ENCODE measurements around the gene MAB21L4.

Gene MAB21L4

DNA sequence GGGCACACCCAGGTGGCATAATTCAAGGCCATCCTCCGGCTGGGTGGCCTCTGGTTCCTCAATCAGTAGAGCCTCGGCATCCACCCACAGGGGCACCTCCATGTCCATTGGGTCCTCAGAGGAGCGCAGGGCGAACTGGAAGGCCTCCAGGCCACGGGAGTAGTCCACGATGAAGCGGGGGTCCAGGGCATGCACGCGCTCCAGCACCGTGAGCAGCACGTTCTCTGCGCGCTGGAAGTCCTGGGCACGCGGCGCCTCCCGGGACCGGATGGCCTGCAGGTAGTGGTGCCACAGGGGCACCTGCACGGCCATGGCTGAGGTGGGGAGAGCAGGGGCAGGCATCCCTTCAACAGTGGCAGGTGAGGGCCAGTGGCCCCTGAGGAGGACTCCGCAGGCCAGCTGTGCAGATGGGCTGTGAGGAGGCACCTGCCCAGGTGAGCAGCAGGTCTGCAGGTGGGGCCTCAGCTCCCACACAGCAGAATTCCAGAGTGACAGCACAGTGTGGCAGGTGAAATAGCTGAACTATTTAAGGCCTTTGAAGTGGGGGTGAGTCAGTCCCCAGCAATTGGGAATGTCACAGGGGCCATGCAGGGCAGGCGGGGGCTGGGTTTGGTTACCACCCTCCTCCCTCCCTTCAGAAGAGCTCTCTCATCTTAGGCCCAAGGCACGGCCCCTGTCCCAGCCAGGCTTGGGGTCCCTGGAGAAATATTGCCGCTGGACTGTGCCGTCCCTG lies at the start of gene MAB21L4:
Gene MAB21L4, minus strand, starts transcription at position 501 of the 733 bp plus-strand sequence. Its CDS starts 159 bp downstream, at position 342.
- DNase-seq (ENCODE audit: low spot score), result no peak

DNA sequence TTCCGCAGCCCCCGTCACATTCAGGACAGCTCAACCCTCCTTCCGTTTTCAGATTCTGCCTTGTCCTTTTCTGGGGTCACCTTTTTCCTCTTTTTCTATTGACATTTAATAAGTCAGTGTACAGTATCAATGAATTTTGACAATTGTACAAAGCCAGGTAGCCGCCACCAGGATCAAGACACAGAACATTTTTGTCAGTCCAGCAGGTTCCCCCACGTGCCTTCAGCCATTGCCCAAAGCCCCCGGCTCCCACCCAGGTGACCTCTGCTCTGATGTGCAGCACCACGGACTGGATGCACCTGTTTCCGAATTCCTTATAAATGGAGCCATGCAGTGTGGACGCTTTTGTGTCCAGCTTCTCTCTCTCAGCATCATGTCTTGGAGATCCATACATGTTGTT lies 40.1 kb upstream of the MAB21L4 start:
- no peak for DNase-seq (ENCODE audit: low spot score)

DNA sequence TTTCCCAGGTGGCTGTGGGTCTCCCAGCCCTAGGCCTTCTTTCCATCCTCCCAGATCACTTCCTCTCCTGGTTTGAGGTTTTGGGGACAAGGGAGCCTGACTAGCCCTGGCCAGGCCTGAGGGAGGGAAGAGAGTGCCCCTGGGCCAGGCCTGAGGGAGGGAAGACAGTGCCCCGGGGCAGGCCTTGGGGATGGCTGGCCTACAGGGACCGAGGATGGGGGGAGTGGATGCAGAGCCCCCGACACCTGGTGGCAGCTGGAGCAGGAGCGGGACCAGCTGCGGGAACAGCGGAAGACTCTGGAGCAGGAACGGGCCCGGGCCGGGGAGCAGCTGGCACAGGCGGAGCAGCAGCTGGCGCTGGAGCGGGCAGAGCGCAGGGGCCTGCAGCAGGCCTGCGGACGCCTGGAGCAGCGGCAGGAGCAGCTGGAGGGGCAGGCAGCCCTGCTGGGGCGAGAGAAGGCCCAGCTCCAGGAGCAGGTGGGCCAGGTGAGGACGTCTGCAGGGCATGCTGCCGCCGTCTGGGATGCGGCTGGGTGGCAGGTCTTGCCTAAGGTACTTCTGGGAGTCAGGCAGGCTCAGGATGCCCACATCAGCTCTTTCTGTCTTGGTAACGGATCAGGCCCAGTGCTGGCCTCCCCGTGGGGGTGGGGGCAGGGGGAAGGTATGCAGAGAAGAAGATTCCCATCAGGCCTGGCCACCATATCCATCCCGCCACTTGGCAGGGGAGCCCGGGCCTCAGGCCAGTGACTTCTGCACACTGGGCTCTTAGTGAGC lies 39.3 kb upstream of the MAB21L4 start:
- DNase-seq (ENCODE audit: low spot score), result no peak

DNA sequence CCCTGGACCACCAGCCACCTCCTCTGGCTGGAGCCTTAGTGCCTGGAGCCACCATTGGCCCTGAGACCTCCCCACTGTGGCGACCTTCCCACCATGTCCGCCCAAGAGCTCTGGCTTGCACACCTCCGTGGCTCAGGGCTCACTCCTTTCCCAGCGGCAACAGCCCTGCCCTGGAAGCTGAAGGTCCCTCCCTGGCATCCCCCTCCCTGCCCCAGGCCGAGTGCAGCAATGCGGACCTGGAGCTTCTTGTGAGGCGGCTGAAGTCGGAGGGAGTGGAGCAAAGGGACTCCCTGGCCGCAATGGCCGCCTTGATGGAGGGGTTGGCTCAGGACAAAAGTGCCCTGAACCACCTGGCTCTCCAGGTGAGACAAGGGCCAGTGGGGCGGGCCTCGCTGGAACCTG lies 38.7 kb upstream of the MAB21L4 start:
- DNase-seq (ENCODE audit: low spot score), result no peak

DNA sequence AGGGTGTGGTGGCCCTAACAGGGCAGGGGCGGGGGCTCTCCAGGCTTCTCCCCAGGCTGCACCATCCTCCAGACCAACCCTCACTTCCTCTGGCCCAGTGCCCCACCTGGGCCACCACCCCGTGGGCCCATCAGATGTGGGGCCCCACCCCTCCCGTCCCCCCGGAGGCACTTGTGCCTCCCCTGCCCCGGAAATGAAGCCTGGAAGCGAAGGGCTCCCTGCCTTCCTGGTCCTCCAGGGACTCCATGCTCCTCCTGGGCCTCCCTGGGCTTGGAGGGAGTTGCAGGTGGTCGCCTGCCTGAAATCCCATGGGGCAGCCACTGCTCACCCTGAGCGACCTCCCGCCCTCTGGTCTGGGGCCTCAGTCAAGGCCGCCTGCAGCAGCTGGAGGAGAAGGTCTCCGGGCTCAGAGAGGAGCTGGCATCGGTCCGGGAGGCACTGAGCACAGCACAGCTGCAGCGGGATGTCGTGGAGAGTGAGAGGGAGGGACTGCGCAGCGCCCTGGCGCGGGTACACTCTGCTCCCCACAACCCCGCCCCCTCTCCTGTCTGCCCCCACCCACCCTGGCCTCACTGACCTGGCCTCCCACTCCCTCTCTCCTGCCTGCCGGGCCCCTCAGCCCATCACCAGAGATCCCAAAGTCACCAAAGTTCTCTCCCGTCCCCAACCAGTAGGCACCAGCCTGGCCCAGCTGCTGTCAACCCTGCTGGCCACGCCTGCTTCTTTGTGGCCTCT lies 38.2 kb upstream of the MAB21L4 start:
- no peak for DNase-seq (ENCODE audit: low spot score)

DNA sequence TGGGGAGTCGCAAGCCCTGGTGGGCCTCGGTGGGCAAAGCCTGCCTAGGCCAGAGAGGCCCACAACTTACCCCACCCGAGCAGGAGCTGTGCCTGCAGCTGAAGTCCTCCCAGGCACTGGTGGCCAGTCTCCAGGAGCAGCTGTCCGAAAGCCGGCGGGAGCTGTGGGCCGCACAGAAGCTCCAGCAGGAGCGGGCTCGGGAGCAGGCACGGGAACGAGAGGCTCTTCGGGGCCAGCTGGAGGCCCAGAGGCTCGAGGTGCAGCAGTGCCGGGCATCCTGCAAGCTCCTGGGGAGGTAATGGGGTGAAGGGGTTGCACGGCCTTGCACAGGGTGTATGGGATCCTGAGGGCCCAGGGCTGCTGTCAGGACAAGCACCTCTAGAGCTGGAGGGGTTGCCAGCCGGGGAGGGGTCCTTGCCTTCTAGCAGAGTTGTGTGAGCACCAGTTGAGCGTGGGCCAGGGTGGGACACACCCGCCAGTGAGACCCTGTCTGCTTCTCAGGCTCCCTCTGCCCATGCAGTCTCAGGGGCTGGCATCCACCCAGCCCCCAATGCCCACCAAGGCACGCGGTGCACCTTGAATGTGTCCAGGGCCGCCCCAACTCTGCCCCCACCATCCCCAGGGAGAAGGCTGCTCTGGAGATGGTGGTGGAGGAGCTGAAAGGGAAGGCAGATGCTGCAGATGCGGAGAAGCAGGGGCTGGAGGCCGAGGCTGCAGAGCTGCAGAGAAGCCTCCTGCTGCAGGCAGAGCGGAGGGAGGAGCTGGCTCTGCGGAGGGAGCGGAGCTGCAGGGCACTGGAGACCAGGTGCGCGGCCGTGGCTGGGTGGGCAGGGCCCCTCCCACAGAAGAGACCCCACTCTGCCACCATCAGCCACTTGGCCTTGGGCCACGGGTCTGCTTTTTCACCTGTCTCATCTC lies 37.4 kb upstream of the MAB21L4 start:
- DNase-seq (ENCODE audit: low spot score), result no peak

DNA sequence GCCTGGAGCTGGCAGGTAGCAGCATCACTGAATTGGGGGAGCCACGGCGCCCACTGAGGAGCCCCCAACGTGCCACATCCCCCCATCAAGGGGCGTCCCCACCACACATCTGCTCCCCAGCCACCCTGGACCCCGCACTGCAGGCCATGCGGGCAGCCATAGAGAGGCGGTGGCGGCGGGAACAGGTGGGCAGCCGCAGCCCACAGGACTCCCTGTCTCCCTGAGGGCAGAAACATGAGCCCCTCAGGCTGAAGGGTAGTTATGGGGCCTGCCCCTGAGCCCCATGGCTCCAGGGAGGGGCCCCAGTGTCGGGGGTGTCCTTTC lies 36.7 kb upstream of the MAB21L4 start:
- DNase-seq (ENCODE audit: low spot score), result no peak

DNA sequence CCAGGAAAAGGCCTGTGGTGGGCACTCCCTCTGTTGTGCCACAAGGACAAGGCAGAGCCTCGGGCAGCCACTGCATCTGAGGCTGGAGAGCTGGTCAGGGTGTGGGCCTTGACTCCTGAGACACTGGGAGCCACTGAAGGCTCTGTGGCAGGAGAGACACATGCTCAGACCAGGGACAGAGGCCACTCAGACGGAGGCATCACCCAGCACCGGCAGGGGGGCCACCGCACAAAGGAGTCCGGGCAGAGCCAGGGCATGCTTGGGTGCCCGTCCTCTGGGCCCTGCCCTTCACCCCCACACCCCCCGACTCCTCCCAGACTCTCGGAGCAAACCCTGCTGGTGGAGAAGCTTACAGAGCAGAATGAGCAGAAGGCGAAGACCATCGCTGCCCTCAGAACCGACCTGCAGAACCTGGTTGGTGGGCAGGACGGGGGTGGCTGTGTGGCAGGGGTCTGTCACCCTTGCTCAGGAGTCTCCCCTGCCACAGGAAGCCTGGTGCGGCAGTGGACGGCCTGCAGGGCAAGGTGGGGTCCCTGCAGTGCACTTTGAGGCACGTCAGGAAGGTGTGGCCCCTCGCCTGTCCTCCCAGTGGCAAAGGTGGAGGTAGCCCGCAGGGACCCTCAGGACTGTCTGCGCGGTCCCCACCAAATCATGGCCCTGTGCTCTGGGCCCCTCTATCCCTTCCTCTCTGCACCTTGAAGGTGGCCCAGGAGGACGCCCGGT lies 36.2 kb upstream of the MAB21L4 start:
- no peak for DNase-seq (ENCODE audit: low spot score)

DNA sequence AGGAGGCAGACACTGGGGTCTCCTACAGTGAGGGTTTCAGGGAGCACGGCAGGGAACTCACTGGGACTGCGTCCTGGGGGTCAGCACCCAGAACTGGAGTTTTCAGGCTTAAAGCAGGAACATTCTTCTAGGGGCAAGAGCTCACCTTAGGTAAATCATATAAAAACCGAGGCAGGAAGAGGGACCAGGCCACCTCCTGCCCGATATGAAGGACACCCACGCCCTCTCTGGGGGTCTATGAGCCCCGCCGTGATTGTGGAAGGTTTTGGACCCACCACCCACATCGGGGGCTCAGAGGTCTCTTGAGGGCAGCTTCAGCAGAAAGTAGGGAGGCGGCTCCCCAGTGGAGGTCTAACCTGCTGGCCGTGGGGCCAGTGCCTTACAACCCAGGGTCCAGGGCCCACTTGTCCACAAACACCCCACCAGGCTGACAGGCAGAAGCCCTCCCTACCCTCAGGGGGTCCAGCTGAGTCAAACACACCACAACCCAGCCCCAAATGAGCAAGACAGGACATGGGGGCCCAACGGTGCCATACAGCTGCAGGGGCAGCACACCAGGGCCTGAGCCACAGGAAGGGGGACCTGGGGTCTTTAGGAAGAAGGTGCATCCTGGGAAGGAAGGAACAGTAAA lies 35.5 kb upstream of the MAB21L4 start:
- DNase-seq (ENCODE audit: low spot score), result no peak

DNA sequence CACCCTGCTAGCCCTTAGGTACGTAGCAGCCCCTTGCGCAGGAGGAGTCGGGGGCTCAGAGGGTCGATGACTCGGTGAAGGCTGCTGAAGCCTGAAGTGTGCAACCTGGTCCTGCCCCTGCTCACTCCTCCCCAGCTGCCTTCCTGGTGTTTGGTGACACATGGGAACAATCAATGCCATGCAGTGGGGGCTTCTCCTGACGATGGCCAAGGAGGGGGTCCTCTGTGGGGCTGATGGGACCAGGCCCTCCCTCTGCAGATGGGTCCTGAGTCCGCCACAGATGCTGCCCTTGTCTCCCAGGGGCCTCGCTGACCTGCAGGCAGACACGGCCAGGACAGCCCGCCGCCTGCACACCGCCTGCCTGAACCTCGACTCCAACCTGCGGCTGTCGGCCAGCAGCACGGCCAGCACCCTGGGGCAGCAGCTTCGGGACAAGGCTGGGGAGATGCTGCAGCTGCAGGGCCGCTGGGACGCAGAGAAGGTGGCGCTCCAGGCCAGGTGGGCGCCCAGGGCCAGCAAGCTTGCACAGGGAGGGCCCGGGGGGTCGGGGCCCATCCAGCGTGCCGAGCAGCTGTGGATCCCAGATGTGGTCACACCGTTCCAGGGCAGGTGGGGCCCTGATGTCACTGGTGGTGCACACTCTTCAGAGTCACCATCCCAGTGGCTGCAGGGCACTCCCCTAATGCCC lies 34.8 kb upstream of the MAB21L4 start:
- DNase-seq (ENCODE audit: low spot score), result no peak

DNA sequence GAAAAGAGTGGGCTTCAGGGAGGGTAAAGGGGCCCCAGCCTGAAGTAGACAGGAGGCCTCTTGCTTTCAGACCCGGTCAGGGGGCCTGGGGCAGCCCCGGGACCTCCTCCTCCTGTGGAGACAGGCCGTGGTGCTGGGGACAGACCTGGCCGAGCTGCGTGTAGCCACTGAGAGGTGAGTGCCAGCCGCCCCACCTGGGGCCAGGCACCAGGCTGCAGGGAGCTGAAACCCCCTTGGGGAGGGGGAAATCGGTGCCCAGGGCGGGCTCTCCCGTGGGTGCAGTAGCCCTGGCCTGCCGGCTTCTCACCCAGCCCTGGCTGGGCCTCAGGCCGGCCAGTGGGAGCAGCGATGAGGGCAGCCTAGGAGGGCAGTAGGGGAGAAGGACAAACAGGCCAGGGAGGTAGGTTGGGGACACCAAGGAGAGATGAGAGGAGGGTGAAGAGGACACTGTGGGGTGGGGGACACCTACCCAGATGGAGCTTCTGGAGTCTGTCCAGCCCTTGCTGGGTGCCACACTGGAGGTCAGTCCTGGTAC lies 34.2 kb upstream of the MAB21L4 start:
- no peak for DNase-seq (ENCODE audit: low spot score)

DNA sequence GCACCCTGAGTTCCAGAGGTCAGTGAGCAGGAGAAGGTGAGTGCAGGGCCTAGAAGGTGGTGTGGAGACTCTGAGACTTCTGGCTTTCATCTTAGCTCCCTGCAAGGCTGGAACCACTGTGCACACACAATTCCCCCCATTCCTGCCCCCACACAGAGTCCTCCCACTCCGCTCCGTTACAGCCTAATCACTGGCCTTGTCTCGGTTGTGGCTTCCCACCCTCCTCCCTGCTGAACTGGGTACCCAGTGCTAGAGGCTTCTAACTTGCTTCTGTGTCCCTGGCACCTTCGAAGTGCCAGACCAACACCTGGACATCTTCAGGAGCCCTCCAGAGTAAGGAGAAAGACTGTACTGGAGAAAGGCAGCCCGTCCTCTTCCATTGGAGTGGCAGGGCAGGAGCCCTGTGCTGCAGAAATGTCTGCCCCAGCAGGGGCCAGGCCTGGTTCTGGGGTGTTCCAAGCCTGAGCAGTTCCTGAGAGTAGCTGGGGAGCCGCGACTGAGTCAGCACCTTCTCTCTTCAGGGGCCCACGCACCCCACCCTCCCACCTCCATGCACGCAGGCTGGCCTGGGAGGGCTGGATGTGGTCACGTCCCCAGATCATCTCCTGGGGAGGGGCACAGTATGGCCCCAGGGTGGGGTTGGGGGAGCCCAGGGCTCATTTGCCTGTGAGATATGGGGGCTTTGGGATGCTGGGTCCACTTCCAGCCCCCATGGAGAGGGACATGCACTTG lies 33.6 kb upstream of the MAB21L4 start:
- no peak for DNase-seq (ENCODE audit: low spot score)

DNA sequence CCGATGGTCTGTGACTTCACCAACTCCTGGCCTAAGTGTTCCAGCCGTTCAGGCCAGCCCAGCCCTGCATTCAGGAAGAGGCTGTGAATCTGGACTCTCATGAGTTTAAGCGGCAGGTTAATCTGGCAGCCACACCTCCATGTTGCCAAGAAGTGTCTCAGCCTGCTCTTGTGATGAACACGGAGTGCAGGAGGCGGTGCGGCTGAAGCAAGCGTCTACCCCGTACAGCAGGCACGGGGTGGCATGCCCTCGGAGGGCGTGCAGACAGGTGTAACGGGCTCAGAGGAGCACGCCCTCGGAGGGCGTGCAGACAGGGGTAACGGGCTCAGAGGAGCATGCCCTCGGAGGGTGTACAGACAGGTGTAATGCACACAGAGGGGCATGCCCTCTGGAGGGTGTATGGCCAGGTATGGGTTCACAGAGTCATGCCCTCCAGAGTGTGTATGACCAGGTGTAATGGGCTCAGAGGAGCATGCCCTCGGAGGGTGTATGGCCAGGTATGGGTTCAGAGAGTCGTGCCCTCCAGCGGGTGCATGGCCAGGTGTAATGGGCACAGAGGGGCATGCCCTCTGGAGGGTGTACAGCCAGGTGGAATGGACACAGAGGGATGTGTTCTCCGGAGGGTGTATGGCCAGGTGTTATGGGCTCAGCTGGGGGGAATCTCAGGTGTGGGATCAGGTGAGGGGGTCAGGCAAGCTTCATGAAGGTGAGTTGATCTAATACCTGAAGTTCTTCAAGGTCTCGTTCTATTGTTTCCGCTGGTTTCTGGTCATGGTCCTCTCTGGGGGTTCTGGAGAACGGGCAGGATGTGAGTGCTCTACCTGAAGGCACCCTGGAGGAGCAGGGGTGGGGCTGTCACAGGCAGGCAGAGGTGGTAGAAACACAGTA lies 32.8 kb upstream of the MAB21L4 start:
- no peak for DNase-seq (ENCODE audit: low spot score)

DNA sequence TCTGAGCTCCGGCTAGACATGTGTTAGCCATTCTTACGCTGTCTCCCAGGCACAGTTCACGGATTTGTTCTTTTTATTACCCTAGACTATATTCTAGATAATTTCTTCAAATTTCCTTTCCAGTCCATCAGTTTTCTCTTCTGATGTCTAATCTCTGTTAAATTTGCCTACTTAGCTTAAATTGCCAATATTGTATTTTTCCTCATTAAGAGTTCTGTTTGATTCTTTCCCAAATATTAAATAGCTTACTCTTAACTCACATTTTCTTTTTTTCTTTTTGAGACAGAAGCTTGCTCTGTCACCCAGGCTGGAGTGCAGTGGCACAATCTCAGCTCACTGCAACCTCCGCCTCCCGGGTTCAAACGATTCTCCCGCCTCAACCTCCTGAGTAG lies 31.4 kb upstream of the MAB21L4 start:
- no peak for DNase-seq (ENCODE audit: low spot score)

DNA sequence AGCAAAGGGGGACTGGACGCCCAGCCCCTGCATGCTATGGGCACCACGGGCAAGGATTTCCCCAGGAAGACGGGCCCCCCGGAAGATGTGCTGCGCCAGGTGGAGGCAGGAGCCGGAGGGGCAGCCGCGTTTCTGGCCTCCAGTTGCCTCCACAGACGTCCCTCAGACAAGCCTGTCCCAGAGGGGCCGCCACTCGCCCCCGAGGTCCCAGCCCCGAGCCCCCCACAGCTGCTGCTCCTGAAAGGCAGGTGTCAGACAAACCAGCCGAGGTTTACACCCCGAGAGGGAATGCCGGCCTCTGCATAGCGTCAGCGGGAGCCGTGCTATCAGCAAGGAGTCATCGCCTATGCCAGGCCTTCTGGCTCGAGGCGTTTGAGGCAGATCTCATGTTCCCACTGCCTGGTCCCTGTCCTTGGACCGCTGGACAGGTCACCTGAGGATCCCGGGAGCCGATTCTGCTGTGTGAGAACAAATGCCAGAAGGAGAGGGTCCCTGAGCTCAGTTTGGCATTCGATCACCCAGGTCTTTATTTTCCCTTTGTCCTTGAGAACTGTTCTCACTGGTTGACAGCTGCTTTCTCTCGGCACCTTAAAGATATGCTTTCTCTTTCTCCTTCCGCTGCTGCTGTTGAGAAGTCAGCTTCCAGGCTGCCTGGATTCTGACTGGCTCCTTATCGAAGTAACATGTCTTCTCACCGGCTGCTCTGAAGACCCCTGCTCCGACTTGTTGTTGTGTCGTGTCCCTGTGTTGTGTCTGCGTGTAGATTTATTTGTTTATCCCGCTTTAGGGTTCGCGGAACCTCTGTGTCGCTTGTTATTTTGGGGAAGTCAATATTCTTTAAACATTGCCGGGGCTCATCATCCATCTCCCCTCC lies 30.8 kb upstream of the MAB21L4 start:
- DNase-seq (ENCODE audit: low spot score), result no peak

DNA sequence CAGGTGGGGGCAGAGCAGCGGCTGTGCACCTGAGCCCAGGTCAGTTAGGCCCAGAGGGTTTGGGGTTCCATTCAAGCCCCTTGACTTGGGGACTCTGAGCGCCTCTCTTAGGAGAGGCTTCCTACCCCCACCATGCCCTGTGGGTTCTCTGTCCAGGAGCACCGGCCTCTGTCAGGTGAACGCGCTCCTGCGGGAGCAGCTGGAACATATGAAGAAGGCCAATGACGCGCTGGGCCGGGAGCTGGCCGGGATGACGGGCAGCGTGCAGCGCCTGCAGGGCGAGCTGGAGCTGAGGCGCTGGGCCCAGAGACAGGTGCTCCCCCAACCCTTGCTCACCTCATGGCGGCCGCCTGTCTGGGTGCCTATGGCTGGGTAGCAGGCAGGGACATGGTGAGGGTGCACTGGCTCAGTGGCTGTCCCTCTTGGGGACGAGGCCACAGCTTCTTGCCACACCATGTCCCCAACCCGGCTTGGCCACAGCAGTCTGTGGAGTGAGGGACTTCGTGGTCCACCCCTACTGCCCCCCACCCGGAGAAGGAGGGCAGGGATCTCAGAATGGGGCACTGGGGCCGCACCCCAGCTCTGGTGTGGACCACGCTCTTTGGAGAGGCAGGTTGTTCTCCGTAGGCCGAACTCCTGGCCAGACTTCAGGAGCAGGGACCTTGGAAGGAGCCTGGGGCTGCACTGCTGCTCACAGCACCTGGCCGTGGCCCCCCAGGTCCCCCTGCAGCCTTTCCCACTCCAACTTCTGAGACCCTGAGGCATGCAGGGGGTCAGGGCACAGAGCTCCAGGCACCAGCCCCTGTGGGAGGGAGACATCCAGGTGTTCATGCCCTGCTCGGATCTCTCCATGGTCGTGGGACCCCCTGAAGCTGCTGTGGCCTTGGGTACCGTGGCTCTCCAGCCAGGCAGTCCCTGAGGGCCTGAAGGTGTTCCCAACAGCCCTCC lies 29.9 kb upstream of the MAB21L4 start:
- no peak for DNase-seq (ENCODE audit: low spot score)
